ENCODE results near the gene HOXB13. TPM values are rescaled to one million over a fixed set of nuclear protein-coding genes. Genes with fewer than 3 reads are reported as not detected.

Gene HOXB13
- total RNA-seq, 3 donors from 2014 or later (not counting 1 experiment from before 2014, with no cell fraction given): not detected

- H3K27me3 ChIP-seq (ENCODE audit: control insufficient read depth, insufficient read depth, low read length): peaks cover 90% of the 10 kb centered on the region
- Mint-ChIP-seq H3K4me1 (peaks cover 11 to 23% of the 10 kb centered on the region in 2 donors), H3K27me3 (ENCODE audit: low read depth in 2 of 2) (peaks cover 75 to 78% of the 10 kb centered on the region in 2 donors), H3K27ac (no peak overlapping the region), H3K36me3 (no peaks in the 10 kb centered on the region), H3K4me3 (no peak overlapping the region), H3K9me3 (no peaks in the 10 kb centered on the region)
- H3K4me1 ChIP-seq (ENCODE audit: control insufficient read depth, insufficient read depth, low read length): peaks cover 21% of the 10 kb centered on the region
- H3K36me3 ChIP-seq (ENCODE audit: control insufficient read depth, insufficient read depth, low read length): no peaks in the 10 kb centered on the region
- DNase-seq: no peak
- no peak overlapping the region for H3K27ac ChIP-seq (ENCODE audit: low read length)
- TF ChIP-seq, protein P1, sequence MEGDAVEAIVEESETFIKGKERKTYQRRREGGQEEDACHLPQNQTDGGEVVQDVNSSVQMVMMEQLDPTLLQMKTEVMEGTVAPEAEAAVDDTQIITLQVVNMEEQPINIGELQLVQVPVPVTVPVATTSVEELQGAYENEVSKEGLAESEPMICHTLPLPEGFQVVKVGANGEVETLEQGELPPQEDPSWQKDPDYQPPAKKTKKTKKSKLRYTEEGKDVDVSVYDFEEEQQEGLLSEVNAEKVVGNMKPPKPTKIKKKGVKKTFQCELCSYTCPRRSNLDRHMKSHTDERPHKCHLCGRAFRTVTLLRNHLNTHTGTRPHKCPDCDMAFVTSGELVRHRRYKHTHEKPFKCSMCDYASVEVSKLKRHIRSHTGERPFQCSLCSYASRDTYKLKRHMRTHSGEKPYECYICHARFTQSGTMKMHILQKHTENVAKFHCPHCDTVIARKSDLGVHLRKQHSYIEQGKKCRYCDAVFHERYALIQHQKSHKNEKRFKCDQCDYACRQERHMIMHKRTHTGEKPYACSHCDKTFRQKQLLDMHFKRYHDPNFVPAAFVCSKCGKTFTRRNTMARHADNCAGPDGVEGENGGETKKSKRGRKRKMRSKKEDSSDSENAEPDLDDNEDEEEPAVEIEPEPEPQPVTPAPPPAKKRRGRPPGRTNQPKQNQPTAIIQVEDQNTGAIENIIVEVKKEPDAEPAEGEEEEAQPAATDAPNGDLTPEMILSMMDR (IDR thresholded peaks at IDR 0.05): no peak
- WGBS (ENCODE audit: insufficient coverage): 14% methylated on average over 32 of the region's 32 CpGs
- no peak for ATAC-seq
- intact Hi-C loops (cut with micrococcal nuclease): loop anchor here (10.0 kb wide), 1 partner anchor 135 kb away; the partner anchor contains the start of genes HOXB7 and HOXB8
- H3K4me3 ChIP-seq (ENCODE audit: low read length): no peak overlapping the region
- H3K9me3 ChIP-seq (ENCODE audit: control insufficient read depth, insufficient read depth, low read length): peaks cover 4% of the 10 kb centered on the region
Measured at GRCh38 chr17:48749621-48750553, 21.3 kb upstream of the HOXB13 start.

GRCh38 chr17:48748718-48749566 lies 20.4 kb upstream of the HOXB13 start:
- H3K36me3 Mint-ChIP-seq: no peaks in the 10 kb centered on the region
- 25% methylated on average over 11 of the region's 16 CpGs for WGBS (ENCODE audit: insufficient coverage)
- H3K4me1 ChIP-seq (ENCODE audit: control insufficient read depth, insufficient read depth, low read length): peaks cover 14% of the 10 kb centered on the region
- ATAC-seq (no peak), DNase-seq (no peak)
- H3K4me3 Mint-ChIP-seq: no peak overlapping the region
- no peak overlapping the region for H3K27ac Mint-ChIP-seq
- no peak overlapping the region for H3K27ac ChIP-seq (ENCODE audit: low read length)
- H3K9me3 Mint-ChIP-seq: no peaks in the 10 kb centered on the region
- intact Hi-C loops (cut with micrococcal nuclease): no loop called here
- TF ChIP-seq, protein P1 (IDR thresholded peaks at IDR 0.05): no peak
- peaks cover 4% of the 10 kb centered on the region for H3K9me3 ChIP-seq (ENCODE audit: control insufficient read depth, insufficient read depth, low read length)
- peaks cover 11 to 23% of the 10 kb centered on the region in 2 donors for H3K4me1 Mint-ChIP-seq
- H3K36me3 ChIP-seq (ENCODE audit: control insufficient read depth, insufficient read depth, low read length): no peaks in the 10 kb centered on the region
- H3K27me3 ChIP-seq (ENCODE audit: control insufficient read depth, insufficient read depth, low read length): peaks cover 90% of the 10 kb centered on the region
- H3K27me3 Mint-ChIP-seq (ENCODE audit: low read depth in 2 of 2): peaks cover 75 to 79% of the 10 kb centered on the region in 2 donors
- no peak overlapping the region for H3K4me3 ChIP-seq (ENCODE audit: low read length)

GRCh38 chr17:48747445-48748363 lies 19.2 kb upstream of the HOXB13 start:
- H3K9me3 ChIP-seq (ENCODE audit: control insufficient read depth, insufficient read depth, low read length): peaks cover 4% of the 10 kb centered on the region
- Mint-ChIP-seq H3K36me3 (no peaks in the 10 kb centered on the region), H3K4me1 (peaks cover 11 to 23% of the 10 kb centered on the region in 2 donors), H3K4me3 (no peak overlapping the region), H3K27ac (no peak overlapping the region), H3K27me3 (ENCODE audit: low read depth in 2 of 2) (peaks cover 75 to 79% of the 10 kb centered on the region in 2 donors), H3K9me3 (no peaks in the 10 kb centered on the region)
- H3K27ac ChIP-seq (ENCODE audit: low read length): no peak overlapping the region
- 8% methylated on average over 51 of the region's 53 CpGs for WGBS (ENCODE audit: insufficient coverage)
- intact Hi-C loops (cut with micrococcal nuclease): no loop called here
- H3K4me1 ChIP-seq (ENCODE audit: control insufficient read depth, insufficient read depth, low read length): peaks cover 11% of the 10 kb centered on the region
- H3K4me3 ChIP-seq (ENCODE audit: low read length): no peak overlapping the region
- DNase-seq (no peak), ATAC-seq (no peak)
- H3K27me3 ChIP-seq (ENCODE audit: control insufficient read depth, insufficient read depth, low read length): peaks cover 89% of the 10 kb centered on the region
- H3K36me3 ChIP-seq (ENCODE audit: control insufficient read depth, insufficient read depth, low read length): no peaks in the 10 kb centered on the region
- TF ChIP-seq, protein P1 (IDR thresholded peaks at IDR 0.05): no peak

Measured in natural killer cell (primary cell).